Activated CD8-positive, alpha-beta memory T cell treated with anti-CD3 and anti-CD28 coated beads, Interleukin-2, amount 50 U/mL, for 1 hour (primary cell): ENCODE measurements around the gene IBTK.
"Not testable (repeated sequence)": the region's sequence is repeated elsewhere in the genome, so short reads cannot be mapped to it uniquely, and the experiment has no call there.

Experiments used
- DNase-seq: peaks from one replicate; pipeline ENCODE4 v3.0.0-alpha.2; 2020; ENCODE audit errors: extremely low read depth

IBTK gene

DNA sequence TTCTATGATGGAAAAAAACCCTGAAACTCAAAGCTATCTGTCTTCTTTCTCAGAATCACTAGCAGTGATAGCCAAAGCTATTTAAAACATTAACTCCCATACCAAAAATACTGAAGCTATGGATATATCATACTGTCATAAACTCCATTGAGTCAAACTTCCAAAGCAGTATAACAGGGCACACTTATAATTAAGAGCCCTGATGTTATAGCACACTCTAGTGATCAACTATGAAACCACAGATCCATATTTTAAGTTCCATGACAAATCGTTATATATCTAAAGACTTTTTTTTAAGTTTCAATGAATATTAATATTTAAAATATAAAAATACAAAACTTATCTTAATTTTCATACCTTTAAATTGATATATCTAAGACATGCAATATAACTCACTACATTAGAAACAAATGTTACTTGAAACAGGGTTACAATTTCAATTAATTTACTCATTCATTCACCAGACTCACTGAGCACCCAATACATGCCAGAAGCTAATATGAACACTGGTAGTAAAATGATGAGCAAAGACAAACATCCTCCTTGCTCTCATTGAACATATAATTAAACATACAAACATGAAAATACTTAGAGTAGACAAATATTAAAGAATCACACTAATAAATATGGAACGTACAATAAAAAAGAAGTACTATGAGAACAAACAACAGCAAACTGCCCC is 69.3 kb downstream of the IBTK start:
- no peak for DNase-seq

DNA sequence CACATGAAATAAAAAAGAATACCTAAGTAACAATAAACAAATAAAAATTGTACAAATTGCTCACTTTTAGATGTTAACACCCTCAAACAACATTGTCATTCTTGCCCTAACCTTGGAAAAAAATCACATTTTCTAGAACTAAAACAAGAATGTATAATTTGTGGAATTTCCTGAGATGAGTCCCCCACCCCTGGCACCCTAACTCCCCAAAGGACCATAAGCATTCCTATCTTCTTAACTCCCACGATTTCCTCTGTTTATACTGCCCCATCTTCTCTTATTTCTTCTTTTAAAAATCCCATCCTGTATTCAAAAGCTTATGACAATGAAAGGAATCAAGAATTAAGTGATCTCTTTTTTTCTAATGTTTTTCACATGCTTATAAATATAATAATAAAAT is 70.9 kb downstream of the IBTK start:
- DNase-seq: no peak

DNA sequence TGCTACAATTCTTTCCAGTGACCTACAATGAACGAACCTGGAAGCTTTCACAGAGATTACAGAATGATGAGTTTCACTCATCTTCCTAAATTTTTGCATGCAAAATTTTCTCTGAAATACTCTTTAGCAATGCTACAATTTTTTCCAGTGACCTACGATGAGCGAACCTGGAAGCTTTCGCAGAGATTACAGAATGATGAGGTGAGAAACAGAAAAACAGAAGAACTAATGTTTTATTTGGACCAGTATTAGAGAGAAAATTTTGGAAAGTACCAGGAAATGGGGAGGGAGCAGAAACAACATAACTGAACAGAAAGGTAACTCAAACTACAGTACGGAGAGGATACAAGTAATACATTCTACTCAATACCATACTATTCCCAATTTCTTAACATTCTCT is 75.0 kb downstream of the IBTK start:
- no peak for DNase-seq

DNA sequence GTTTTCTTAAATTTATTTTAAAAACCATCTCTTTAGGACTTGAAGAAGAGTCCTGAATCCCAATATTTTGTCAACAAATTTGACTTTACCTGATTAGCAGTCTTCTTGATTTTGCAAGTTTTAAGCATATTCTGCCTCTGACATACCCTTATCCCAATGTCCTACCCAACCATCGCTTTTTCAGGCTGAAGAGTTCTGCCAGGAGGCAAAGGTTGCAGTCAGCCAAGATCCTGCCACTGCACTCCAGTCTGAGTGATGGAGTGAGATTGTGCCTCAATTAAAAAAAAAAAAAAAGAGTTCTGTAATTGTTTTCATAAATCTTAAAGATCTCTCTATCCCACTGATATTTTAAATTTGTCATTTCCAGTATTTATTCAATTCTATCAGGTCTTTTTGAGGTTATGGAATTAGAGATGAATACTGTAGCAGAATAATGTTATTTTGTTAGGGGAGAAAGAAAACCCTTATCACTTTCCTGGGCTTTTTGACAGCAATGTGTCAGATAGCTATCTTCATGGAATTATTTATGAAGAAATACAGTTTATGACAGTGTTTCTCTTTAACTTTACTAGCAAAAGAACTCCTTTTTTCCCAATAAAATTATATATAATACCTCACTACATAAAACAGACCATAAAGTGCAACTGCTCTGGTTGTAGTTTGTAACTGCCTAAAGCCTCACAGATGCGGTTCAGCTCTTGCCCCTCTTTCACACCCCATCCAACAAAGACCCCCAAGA is 78.2 kb downstream of the IBTK start:
- DNase-seq: no peak

DNA sequence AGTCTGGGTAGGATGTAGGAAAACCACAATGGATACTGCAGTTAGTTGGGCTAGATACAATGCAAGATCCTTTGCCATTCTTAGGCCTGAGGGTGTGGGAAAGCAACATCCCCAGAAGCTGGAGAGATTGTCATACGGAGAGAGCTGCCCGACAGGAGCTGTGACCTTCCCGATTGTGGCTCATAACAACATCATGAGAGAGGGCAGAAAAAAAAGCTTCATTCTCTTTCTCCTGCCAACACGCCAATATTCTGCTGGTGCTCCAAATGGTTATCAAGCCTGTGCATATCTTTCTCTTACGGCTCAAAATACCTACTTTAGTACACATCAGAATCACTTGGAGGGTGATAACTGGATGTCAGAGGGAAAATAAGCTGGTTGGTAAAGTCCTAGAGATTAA is 81.1 kb downstream of the IBTK start:
- no peak for DNase-seq

DNA sequence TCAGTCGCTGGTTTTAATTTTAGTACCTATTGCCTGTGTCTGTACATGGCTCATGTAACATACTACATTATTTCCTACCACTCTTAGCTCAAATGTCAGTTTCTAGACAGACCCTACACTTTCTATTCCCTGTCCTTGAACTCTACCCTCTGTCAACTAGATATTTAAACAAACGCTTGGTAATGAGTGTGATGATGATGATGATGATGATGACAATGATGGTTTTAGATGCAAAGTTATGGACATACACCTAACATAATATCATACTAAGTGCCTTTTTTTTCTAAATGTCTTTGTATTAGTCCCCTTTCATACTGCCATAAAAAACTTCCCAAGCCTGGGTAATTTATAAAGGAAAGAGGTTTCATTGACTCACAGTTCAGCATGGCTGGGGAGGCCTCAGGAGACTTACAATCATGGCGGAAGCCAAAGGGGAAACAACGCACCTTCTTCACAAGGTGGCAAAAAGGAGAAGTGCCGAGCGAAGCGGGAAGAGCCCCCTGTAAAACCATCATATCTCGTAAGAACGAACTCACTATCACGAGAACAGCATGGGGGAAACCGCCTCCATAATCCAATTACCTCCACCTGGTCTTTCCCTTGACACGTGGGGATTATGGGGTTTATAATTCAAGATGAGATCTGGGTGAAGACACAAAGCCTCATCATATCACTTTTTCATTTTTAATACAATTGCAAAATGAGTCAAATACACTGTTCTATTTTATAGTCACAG is 87.1 kb downstream of the IBTK start:
- DNase-seq: no peak

DNA sequence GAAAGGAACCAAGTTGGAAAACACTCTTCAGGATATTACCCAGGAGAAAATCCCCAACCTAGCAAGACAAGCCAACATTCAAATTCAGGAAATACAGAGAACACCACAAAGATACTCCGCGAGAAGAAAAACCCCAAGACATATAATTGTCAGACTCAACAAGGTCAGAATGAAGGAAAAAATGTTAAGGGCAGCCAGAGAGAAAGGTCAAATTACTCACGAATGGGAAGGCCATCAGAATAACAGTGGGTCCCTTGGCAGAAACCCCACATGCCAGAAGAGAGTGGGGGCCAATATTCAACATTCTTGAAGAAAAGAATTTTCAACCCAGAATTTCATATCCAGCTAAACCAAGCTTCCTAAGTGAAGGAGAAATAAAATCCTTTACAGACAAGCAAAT is 94.8 kb downstream of the IBTK start:
- DNase-seq: not testable (repeated sequence)

DNA sequence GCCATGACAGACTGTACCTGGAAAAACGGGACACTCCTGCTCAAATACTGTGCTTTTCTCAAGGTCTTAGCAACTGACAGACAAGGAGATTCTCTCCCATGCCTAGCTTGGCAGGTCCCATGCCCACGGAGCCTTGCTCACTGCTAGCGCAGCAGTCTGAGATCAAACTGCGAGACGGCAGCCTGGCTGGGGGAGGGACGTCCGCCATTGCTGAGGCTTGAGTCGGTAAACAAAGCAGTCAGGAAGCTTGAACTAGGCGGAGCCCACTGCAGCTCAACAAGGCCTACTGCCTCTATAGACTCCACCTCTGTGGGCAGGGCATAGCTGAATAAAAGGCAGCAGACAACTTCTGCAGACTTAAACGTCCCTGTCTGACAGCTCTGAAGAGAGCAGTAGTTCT is 96.4 kb downstream of the IBTK start:
- not testable (repeated sequence) for DNase-seq

DNA sequence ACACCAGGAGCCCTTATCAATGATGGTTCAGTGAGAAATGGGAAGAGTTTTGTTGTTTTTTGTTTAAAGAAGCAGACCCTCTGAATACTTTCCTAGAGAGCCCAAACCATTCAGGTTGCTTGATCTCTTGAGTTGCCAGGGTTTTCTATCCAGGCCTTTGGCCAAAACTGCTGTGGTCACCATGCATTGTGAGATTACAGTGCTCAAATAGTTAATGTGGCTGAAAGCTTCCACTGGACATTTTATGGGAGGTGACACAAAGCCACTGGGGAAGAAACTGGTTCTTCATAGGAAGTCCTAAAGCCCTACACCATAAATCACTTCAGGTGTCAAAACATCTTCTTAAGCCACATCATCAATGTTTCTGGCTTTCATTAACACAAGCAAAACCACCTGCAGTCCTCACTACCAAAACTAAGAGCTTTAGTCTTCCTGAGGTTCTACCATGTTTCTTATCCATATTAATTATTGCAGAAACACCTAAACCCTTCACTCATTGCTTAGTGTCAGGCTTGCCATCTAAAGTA is 101.6 kb downstream of the IBTK start:
- DNase-seq: no peak

DNA sequence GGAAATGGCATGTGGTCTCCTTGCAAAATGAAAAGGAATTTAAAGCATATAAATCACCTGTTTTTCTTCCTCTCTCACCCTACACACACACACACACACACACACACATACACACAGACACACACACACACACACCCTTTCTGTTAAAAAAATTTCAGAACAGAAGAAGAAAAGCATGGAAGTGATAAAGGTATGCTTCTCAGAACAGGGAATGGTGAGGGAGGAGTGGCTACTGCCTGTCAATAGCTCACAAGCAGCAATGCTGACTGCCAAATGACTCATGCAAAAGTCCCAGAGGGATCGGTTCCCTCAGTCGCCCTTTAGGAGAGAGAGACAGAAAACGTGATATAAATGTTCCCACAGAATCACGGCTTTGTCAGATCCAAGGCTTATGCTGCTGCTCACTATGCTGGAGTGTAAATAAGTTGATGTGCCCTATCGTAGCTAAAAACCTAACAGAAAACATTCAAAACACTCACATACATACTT is 102.6 kb downstream of the IBTK start:
- DNase-seq: no peak

DNA sequence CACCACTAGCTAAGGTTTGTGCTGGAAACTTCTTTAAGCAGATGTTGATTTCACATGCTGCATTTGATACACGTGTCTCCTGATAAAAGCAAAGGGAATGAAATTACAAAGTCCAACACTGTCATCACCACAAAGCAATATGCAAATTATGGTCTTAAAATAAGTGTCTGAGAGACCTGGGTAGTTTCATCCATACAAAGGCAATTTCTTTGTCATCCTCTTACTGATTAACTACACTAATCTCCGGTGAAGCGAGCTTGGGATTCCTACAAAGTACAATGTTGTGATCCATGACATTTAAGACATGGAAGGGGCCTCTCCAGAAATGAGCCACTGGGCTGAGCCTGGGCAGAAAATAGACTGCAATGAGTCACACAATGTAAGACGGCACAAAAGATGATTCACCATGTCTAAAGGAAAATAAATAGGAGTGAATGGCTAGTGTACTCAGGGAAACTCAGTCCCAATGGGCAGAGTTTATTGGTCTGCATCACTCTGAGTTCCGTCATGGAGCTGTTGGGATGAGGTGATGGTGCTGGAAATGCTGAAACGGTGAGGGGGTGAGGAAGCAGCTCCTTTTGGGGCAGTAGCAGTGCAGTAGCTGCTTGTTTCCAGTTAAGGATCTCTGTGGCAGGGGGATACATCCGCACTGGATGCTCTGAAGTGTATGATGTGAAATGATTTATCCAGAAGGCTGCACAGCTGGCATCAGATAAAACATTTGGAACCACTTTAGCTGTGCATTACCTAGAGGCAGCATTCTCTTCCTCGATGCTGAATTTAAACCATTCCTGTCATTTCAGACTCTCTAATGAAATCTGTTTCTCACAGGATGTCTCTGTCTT is 103.3 kb downstream of the IBTK start:
- DNase-seq: no peak

DNA sequence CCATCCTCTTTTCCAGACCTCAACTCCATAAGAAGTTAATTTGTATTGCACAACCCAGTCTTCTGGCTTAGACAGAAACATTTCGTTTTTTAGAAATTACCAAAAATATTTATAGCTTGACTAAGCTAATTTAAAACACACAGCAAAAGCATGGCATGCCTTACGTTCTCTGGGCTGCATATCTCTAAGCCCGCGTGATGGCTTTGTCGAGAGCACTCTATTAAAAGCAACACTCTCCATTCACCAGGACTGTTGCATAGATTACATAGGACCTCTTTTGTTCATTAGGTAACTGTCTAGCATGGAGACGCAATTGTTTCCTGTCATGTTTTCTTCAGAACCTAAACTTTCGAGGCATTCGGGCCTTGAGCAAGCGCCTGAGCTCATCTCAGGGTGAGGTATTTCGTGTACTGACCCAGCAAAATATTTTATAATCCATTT is 104.5 kb downstream of the IBTK start:
- no peak for DNase-seq

DNA sequence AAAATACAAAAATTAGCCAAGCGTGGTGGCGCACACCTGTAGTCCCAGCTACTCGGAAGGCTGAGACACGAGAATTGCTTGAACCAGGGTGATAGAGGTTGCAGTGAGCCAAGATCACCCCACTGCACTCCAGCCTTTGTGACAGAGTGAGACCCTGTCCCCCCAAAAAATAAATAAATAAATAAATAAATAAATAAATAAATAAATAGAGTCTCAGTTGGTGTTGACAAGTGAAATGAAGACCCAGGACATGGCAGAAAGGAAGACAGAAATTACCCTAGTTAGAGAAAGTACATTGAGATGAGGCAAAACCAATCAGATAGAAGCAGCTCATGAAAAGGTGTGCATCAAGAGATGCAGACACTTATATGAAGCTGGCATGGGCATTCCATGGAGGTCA is 105.0 kb downstream of the IBTK start:
- no peak for DNase-seq

DNA sequence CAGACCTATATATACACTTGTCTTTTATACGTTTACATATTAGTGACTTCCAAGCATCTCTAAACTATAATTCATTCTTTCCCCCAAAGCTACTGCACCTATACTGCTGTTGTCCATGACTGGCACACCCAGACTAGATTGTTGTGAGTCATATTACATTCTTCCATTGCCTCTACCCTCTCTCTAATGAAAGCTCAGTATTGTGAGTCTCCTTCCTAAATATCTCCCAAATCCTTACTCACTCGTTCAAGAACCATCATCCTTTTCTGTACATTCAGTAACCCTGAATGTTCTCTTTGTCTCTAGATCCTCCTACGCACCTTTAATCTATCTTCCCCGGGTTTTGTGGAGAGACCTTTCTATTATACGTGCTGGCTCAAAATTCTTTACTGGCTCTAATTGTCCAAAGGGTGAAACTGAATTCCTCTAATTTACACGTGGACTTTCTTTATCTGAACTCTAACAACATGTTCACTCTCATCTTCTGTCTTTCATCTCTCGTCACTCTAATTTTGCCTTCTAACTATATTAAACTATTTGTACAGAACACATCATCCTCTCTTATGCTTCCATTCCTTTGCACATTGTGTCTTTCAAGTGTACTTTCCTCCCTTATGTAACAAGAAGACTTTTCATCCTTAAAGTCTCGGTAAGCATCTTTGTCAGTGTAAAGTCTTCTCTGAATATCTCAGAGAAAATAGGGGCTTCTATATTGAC is 109.3 kb downstream of the IBTK start:
- DNase-seq: no peak

DNA sequence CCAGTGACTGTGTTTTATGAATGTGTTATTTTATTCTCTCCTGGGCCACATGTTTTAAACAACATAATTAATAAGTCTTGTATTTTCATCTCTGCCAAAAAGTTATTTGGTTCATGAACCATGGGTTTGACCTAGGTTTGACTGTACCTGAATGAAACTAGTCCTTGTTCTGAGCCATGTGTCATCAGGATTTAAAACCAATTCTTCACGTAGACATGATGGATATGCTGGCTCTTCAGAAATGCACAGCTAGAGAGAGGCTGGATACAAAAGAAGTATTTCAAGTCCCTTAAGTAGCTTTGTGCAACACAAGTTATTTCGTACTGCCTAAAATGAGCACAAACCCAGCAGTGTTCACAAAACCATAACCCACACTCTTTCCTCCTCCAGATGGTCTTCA is 116.1 kb downstream of the IBTK start:
- no peak for DNase-seq

DNA sequence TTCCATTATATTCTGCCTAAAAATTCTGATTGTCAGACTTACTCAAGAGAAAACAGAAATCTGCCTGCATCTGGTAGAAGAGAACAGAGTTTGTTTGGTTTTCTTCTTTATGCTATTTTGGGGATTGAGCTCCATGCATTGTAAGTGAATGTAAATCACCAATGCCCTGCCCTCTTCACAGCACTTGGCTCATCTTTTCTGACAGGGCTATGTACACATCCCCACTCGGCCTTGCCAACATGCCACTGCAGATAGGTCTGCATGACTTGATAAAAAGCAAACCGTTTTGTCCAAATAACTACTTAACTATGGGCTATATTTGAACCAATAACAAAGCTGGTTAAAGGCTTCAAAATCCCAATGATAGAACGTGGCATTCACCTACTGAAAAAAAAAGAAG is 117.7 kb downstream of the IBTK start:
- DNase-seq: no peak

DNA sequence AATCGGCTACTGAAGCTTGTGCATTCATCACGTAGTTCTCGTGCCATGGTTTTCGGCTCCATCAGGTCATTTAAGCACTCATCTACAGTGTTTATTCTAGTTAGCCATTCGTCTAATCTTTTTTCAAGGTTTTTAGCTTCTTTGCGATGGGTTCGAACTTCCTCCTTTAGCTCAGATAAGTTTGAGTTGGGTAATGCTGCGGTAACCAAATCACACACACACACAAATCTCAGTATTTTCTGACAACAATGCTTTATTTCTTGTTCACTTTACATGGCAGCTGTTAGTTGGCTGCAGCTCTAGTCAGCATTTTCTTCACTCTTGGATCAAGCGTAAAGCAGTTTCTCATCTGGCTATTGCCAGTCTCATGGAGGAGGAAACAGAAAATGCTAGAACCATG is 118.6 kb downstream of the IBTK start:
- DNase-seq: not testable (repeated sequence)

DNA sequence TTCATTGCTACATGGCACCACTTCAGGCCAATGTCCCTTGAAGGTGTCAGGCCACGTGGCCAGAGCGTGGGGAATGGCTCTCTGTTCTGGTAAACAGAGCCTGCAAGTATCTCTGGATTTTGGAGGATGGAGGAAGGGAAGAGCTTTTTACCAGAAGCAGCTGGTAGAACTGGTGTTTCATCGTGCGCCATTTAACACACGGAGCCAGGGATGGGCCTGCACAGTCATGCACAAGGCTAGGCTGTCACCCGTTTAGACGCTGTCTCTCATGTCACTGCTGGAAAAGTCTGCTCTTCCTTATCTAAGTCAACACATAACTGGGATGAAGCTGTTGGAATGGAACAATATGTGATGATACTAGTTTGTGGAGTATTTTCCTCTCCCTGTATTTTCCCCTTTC is 123.9 kb downstream of the IBTK start:
- no peak for DNase-seq
